Cardiac fibroblast (primary cell): Measurements from ENCODE around the gene TAGAP.

Experiments
- DNase-seq, 2 donors: peaks; one replicate each; pipeline versions ENCODE4 v3.0.0 to v3.0.0-alpha.2; 2010; ENCODE audit warnings: low read depth in 2 of 2
- H3K4me3 ChIP-seq, 2 donors: replicated peaks in 1 of 2; 1 replicate in 1 of 2; 2 replicates in 1 of 2; pipeline ENCODE4 v1.5.1; 2011; ENCODE audit warnings: low read depth in 2 of 2, low read length in 2 of 2, mild to moderate bottlenecking in 2 of 2, moderate library complexity in 1 of 2
- CTCF ChIP-seq: IDR thresholded peaks from one replicate; pipeline ENCODE4 v1.5.1; 2011; ENCODE audit warnings: low read depth, mild to moderate bottlenecking, low read length, inconsistent platforms

The TAGAP gene

GRCh38 chr6:159047891-159048685, 3.3 kb upstream of the TAGAP start:
- H3K4me3 ChIP-seq, result no peak overlapping the region
- no peak for TF ChIP-seq CTCF
- DNase-seq, result no peak

DNA sequence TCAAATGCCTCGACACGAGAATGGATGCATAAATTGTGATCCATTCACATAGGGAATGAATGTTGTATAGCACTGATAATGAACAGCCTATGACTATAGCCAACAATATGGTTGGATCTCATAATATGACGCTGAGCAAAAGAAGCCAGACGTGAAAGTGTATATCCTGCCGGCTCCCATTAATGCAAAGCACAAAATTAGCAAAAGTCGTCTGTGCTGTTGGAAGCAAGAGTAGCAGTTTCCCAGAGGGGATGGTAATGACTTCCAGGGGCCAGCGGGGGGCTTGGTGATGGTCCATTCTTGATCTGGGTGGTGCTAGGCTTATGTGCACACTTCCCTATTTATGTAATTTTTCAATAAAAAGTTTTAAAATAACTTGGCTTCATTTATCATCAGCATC, 1.0 kb upstream of the TAGAP start:
- DNase-seq, result no peak
- H3K4me3 ChIP-seq, result no peak overlapping the region
- no peak for TF ChIP-seq CTCF

DNA sequence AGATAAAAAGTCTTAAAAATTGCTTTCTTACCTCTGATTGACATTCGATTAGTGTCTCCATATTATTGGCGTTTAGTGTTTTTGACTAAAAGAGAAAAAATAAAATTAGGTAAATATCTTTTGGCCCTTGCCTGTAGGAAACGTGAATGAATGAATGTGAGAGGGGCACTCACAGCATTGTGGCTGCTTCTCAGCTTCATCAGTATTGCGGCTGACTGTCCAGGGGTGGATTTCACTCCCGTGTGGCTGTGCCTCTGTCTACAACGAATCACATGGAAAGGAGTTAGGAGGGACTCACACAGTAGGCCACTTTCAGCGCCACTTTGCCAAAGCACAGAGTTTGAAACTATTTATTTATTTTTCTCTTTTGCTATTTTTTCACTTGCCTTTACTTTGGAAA, 844 bp downstream of the TAGAP start:
- H3K4me3 ChIP-seq, result no peak overlapping the region
- no peak for TF ChIP-seq CTCF
- no peak for DNase-seq

GRCh38 chr6:159043251-159043650, 1.5 kb downstream of the TAGAP start:
- DNase-seq, result no peak
- no peak overlapping the region for H3K4me3 ChIP-seq
- TF ChIP-seq CTCF, result no peak

DNA sequence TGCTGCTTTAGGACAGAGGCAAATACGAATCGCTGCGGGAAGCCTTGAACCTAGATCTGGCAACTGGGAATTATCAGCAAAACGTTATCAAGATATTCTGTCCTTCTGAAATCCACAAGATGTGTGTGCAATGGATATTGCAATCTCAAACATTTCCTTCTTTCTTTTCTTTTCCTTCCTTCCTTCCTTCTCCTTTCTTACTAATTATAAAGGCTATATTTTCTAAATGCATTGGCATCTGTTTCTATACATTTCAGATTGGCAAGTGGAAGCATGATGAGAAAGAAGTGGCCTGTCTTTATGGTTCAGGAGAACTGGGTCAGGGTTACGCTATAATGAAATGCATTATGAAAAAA, 2.0 kb downstream of the TAGAP start:
- DNase-seq, result no peak
- TF ChIP-seq CTCF, result no peak
- no peak overlapping the region for H3K4me3 ChIP-seq

GRCh38 chr6:159042003-159042825, 2.6 kb downstream of the TAGAP start:
- DNase-seq, result peak; percentile 66 to 71
- TF ChIP-seq CTCF, result peak; percentile 97
- H3K4me3 ChIP-seq, result no peak overlapping the region
